PC-9 (cell line): ENCODE measurements around the gene ABLIM1. TPM values are rescaled to one million over a fixed set of nuclear protein-coding genes. Genes with fewer than 3 reads are reported as not detected.

ENCODE experiments used
- BruUV-seq: library from RNA; stranded (reverse); fragments of 400-500 nt; replicated peaks from 2 replicates; lab custom pipeline; 2021; lab: Mats Ljungman, UMichigan
- CTCF ChIA-PET: fragments of 300-600 bp; sonication (Branson Sonifier 250); formaldehyde crosslinking; loops from one replicate; lab custom pipeline; 2022; ENCODE audit warnings: antibody characterized with exemption; lab: Charles Lee
- POLR2A ChIA-PET: fragments of 300-600 bp; sonication (Branson Sonifier 250); formaldehyde crosslinking; loops from one replicate; lab custom pipeline; 2022; ENCODE audit warnings: antibody characterized with exemption; ENCODE audit not compliant: unreplicated experiment; lab: Charles Lee
- DNase-seq, 2 experiments: peaks; one replicate each; pipeline versions ENCODE4 v3.0.0 to v3.0.0-alpha.2; 2015 to 2022; ENCODE audit warnings: mixed read lengths in 1 of 2
- H2AFZ ChIP-seq: fragments of 200-600 bp; sonication (generic); 2 replicates; pipeline ENCODE4 v1.8.1; 2017; ENCODE audit warnings: antibody characterized with exemption
- H3F3A ChIP-seq: fragments of 200-600 bp; sonication (generic); 2 replicates; pipeline ENCODE4 v1.8.1; 2017; ENCODE audit warnings: antibody characterized with exemption, mild to moderate bottlenecking, low read depth; ENCODE audit not compliant: insufficient read depth
- H3K27ac ChIP-seq: fragments of 200-600 bp; sonication (generic); 2 replicates; pipeline ENCODE4 v1.6.1; 2016; ENCODE audit warnings: mixed run types
- H3K27me3 ChIP-seq: fragments of 200-600 bp; sonication (generic); 2 replicates; pipeline ENCODE4 v1.6.1; 2016; ENCODE audit warnings: low read depth, mixed run types; ENCODE audit not compliant: insufficient read depth
- H3K36me3 ChIP-seq: fragments of 200-600 bp; sonication (generic); 2 replicates; pipeline ENCODE4 v1.6.1; 2016; ENCODE audit warnings: low read depth, mixed run types
- H3K4me1 ChIP-seq: fragments of 200-600 bp; sonication (generic); replicated peaks from 2 replicates; pipeline ENCODE4 v1.6.1; 2016; ENCODE audit warnings: mixed run types; ENCODE audit not compliant: insufficient read depth
- H3K4me2 ChIP-seq: fragments of 200-600 bp; sonication (generic); 2 replicates; pipeline ENCODE4 v1.6.1; 2017; ENCODE audit warnings: mixed run types
- H3K4me3 ChIP-seq: fragments of 200-600 bp; sonication (generic); 2 replicates; pipeline ENCODE4 v1.6.1; 2016; ENCODE audit warnings: mixed run types
- H3K79me2 ChIP-seq: fragments of 200-600 bp; sonication (generic); 2 replicates; pipeline ENCODE4 v1.6.1; 2017; ENCODE audit warnings: low read depth, mixed run types
- H3K9me2 ChIP-seq: fragments of 200-600 bp; sonication (generic); 2 replicates; pipeline ENCODE4 v1.8.1; 2017; ENCODE audit warnings: mild to moderate bottlenecking; ENCODE audit not compliant: insufficient read depth
- H3K9me3 ChIP-seq: fragments of 200-600 bp; sonication (generic); 2 replicates; pipeline ENCODE4 v1.8.1; 2016; ENCODE audit warnings: low read depth; ENCODE audit not compliant: insufficient read depth
- H4K20me1 ChIP-seq: fragments of 200-600 bp; sonication (generic); 2 replicates; pipeline ENCODE4 v1.8.1; 2017; ENCODE audit not compliant: insufficient read depth
- EZH2 ChIP-seq: fragments of 200-600 bp; sonication (generic); IDR thresholded peaks from 2 replicates; pipeline ENCODE4 v1.8.0; 2017; ENCODE audit warnings: antibody characterized with exemption, low read depth
- intact Hi-C: fragments of 100-400 bp; cut with micrococcal nuclease; formaldehyde crosslinking; loops from one replicate; pipeline ENCODE4 v1.10.0; 2022; ENCODE audit not compliant: unreplicated experiment
- total RNA-seq: library from RNA; stranded (reverse); gene quantifications from 2 replicates; pipeline ENCODE4 v1.2.3, GENCODE V29; 2021
- TF ChIP-seq, protein P1 (sequence below): fragments of 200-600 bp; sonication (generic); conservative IDR thresholded peaks from 2 replicates; pipeline ENCODE4 v1.6.1; 2017; ENCODE audit warnings: mixed run types, antibody characterized with exemption, mild to moderate bottlenecking, moderate library complexity

ABLIM1 gene
- total RNA-seq, 1 experiment from 2014 or later: 68.7 TPM

GRCh38 chr10:114442091-114442630, 215.9 kb downstream of the ABLIM1 start:
- CTCF ChIA-PET: no interaction called here

DNA sequence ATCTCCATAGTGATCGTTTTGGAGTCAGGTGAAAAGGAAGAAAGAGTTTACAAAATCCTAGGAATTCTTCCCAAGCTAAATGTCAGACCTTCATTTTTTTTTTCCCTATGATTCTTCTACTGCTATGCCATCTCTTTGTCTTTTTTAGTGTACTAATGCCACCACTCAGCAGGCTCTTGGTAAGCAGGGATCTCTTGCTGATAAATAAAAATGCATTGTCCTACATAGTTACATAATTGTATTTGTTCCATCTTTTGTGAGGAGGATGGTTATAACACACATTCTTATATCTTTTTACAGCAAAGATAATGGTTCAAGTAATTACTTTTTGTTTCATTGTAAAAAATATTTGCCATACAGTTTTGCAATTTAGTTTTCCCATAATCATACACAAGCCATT, 217.0 kb downstream of the ABLIM1 start:
- H3K9me2 ChIP-seq: no peaks in the 10 kb centered on the region
- no peak overlapping the region for H3K4me2 ChIP-seq
- BruUV-seq: no TSS peak
- H4K20me1 ChIP-seq: no peaks in the 10 kb centered on the region
- H3K9me3 ChIP-seq: no peaks in the 10 kb centered on the region
- no peak overlapping the region for H3K4me3 ChIP-seq
- H3K4me1 ChIP-seq: no peaks in the 10 kb centered on the region
- CTCF ChIA-PET: interaction anchor here (0.6 to 0.7 kb wide), 2 partner anchors 52 to 103 kb away, joined by 3 to 5 read pairs; no protein-coding TSS in a partner anchor
- H3F3A ChIP-seq: no peaks in the 10 kb centered on the region
- no peak overlapping the region for H2AFZ ChIP-seq
- TF ChIP-seq EZH2: no peak
- TF ChIP-seq, protein P1, sequence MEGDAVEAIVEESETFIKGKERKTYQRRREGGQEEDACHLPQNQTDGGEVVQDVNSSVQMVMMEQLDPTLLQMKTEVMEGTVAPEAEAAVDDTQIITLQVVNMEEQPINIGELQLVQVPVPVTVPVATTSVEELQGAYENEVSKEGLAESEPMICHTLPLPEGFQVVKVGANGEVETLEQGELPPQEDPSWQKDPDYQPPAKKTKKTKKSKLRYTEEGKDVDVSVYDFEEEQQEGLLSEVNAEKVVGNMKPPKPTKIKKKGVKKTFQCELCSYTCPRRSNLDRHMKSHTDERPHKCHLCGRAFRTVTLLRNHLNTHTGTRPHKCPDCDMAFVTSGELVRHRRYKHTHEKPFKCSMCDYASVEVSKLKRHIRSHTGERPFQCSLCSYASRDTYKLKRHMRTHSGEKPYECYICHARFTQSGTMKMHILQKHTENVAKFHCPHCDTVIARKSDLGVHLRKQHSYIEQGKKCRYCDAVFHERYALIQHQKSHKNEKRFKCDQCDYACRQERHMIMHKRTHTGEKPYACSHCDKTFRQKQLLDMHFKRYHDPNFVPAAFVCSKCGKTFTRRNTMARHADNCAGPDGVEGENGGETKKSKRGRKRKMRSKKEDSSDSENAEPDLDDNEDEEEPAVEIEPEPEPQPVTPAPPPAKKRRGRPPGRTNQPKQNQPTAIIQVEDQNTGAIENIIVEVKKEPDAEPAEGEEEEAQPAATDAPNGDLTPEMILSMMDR: no peak
- no peaks in the 10 kb centered on the region for H3K79me2 ChIP-seq
- no peaks in the 10 kb centered on the region for H3K36me3 ChIP-seq
- intact Hi-C loops: no loop called here
- no peaks in the 10 kb centered on the region for H3K27me3 ChIP-seq
- H3K27ac ChIP-seq: no peak overlapping the region
- POLR2A ChIA-PET: no interaction called here
- no peak for DNase-seq

More at GRCh38 chr10:114442091-114442630, 215.9 kb downstream of the ABLIM1 start:
- POLR2A ChIA-PET: no interaction called here
- no peak for DNase-seq
- BruUV-seq: no TSS peak
- Histone ChIP-seq H3K27me3 (no peaks in the 10 kb centered on the region), H3F3A (no peaks in the 10 kb centered on the region), H3K4me3 (no peak overlapping the region), H3K36me3 (no peaks in the 10 kb centered on the region), H3K4me2 (no peak overlapping the region), H2AFZ (no peak overlapping the region), H3K27ac (no peak overlapping the region), H3K79me2 (no peaks in the 10 kb centered on the region), H3K4me1 (no peaks in the 10 kb centered on the region), H4K20me1 (no peaks in the 10 kb centered on the region), H3K9me2 (no peaks in the 10 kb centered on the region), H3K9me3 (no peaks in the 10 kb centered on the region)
- intact Hi-C loops: no loop called here
- TF ChIP-seq EZH2: no peak
- TF ChIP-seq, protein P1: no peak

- Histone ChIP-seq H3K36me3 (no peaks in the 10 kb centered on the region), H3K4me3 (no peak overlapping the region), H3K9me3 (no peaks in the 10 kb centered on the region), H3K4me2 (no peak overlapping the region), H3K79me2 (no peaks in the 10 kb centered on the region), H3K9me2 (no peaks in the 10 kb centered on the region), H3K4me1 (no peaks in the 10 kb centered on the region), H3K27ac (no peak overlapping the region), H2AFZ (no peak overlapping the region), H4K20me1 (no peaks in the 10 kb centered on the region), H3K27me3 (no peaks in the 10 kb centered on the region), H3F3A (no peaks in the 10 kb centered on the region)
- intact Hi-C loops: no loop called here
- no TSS peak for BruUV-seq
- TF ChIP-seq, protein P1: peak; percentile 75
- TF ChIP-seq EZH2: no peak
- POLR2A ChIA-PET: no interaction called here
- DNase-seq: no peak
- CTCF ChIA-PET: no interaction called here
Observed at GRCh38 chr10:114437473-114438292, 220.4 kb downstream of the ABLIM1 start.
